Measurements from ENCODE around the gene RNF43.

The RNF43 gene

DNA sequence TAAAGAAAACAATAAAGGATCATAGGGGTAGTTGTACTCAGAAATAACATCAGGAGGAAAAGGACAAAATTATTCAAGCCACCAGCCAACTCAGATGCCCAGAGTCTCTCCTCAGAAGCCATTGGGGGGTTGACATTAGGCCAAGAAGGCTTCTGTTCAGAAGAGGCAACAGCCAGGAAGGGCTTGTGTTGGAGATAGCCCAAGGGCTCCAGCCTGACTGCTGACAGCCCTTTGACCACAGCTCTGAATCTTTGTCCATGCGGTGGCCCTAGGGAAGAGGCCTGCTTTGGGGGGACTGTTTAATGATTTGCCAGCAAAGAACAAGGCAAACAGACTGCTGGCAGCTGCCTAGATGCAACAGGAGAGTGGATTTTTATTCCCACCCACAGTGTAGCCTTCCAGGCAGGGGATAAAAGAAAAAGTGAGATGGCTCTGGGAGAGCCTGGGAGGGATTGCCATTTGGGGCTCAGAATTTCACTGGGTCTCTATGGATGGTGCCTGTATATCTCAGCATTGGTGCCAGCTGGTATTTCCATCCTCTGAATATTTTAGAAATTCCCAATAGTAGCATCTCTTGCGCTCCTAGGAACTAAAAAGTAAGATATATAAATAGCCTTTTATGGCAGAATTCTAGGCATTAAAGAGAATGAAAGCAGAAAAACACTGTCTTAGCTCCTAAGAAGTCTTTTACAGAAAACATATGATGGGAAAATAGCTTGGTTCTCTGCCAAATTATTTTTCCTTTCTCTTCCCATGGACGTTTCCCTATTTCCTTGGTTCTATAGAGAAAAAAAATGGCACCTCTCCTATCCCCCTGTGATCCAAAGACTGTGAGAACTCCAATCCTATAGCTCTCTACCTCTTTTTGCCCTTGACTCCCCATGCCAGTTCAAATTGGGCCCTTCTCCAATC is 36.0 kb downstream of the RNF43 start:
- no peak for DNase-seq

DNA sequence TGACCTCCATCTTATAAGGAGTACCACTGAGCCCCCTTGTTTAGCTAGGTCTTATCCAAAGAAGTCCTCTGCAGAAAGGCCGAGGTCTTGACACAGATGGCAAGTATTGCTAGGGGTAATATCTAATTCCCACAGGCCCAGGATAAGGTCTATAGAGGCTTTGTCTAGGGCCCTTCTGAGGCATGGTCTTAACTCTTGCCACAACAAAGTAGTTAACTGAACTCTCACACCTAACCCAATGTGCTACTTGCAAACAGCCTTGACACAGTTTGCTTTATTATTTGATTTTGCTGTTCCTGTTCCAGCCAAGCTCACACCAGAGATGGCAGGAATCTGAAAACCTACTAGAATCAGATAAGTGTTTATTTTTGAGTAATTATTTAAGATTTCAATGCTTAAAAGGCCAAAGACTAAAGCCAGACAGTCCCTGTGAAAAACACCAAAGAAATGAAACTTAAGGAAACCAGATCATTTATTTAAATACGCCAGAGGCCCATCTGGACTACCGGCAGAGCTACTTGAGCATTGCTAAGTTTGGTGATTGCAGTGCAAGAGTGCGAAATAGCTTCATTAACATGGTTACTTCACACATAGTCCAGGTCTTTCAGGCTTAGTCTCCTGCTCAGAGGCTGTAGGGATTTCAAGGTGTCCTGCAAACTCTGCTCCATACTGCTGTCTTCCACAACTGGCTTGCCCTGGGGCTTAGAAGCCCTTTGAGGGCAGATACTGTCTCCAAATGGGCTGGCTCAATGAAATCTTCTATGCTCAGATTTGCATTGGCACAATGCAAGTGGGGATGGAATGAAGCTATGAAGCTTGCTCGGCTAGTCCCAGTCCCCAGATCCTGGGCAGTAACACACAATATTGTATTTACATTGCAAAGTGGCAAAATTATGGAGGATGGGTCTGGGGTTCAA is 36.9 kb downstream of the RNF43 start:
- no peak for DNase-seq

DNA sequence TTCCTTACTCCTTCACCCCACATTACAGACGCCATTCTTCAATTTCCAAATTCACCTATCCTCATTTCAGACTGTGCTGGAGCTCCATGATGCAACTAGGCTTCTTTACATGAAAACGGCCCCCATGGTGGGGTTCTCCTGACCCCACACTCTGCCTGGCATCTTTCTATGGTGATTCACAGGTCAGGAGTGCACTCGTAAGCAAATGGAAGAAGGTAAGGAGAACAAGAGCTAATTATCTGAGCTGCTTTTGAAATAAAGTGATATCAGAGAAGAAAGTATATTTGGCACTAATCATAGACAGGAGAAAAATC is 37.9 kb downstream of the RNF43 start:
- no peak for DNase-seq

DNA sequence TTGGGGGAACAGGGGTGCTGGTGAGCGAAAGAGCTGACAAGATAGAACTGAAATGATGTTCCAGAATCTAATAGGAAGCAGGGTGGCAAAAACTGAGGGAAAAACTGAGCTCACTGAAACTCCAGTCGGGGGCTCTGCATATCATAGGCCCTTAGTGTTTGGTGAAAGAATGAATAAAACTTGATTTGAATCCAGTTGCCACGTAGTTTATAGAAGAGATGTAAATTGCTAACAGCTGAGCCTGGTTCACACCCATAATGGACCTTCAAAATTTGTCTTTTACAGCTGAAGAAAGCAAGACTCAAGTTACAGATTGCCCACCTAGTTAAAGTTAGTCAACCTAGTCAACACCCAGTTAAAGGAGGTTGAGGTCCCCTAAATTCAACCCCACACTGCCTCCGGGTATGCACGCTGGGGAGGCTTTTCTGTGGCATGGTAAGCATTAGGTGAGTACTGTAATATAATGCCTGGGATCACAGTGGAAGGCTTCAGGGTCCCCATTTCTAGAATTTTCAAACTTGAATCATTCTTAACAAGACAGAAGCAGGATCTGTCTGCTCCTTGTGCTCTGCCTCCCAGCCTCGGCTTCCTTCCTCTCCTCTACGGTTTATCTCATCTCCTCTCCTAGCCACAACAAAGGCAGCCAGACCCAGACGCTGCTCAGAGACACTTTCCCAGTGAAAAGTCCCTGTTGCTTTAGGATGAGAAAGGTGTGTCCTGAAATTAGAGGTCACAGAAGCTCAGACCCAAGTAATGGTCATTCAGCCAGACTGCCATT is 38.4 kb downstream of the RNF43 start:
- no peak for DNase-seq

DNA sequence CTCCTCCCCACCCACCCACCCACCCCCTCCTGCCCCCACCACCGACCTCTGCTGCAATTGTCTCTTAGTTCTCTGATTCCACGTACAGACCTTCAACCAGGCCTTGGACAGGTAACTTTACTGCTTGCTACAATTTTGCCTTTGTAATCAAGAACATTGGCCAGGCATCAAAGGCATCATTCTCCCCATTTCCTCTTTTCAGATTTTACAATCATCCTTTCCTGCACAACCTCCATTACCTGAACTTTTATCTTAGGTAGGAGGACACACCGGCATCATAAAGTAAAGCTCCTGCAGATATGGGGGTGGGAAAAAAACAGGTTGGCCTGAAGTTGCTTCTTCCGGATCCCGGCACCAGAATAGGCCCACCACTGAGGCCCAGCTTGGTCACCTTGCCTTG is 39.7 kb downstream of the RNF43 start:
- no peak for DNase-seq

DNA sequence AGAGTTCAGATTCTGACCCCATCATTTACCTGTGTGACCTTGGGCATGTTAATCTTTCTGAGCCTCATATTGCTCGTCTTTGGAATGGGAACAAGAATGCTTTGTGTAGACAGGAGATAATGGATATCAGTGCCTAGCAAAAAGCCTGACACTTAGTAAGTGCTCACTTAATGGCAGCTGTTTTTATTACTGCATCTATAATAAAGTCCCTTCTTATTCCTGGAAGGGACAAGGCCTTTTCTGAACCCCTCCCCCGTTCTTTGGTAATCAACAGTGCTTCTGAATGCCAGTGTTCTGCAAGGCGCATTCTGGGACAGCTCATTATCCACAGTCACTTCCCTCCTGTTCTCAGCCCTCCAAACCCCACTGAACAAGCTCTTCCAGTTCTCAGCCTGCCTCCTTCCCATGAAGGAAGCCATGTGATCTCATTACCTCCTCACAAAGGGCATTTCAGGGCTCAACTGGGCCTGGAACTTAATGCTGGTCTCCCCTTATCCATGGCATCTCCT is 40.2 kb downstream of the RNF43 start:
- DNase-seq = no peak

DNA sequence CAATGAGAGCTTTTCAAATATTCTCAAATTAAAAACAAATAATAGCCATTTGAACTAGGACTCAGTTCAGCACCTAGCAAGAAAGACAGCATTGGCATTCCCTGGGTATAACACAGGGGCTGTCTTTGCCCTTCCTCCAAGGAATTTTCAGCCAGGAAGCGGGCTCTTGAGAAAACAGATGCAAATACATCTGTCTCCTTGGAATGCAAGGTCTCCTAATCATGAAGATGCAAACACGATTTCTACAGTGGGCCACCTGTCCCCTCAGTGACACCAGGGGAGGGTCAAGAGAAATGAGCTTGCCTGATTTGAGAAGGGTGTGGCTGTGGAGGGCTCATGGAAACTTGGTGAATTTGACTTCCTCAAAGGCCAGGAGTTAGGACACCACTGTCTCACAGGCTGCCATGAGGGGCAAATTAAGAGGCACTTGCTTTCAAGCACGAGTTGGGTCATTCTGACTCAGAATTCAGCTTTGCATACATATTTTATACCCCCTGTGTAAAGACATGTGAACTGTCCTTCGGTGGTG is 40.8 kb downstream of the RNF43 start:
- no peak for DNase-seq

DNA sequence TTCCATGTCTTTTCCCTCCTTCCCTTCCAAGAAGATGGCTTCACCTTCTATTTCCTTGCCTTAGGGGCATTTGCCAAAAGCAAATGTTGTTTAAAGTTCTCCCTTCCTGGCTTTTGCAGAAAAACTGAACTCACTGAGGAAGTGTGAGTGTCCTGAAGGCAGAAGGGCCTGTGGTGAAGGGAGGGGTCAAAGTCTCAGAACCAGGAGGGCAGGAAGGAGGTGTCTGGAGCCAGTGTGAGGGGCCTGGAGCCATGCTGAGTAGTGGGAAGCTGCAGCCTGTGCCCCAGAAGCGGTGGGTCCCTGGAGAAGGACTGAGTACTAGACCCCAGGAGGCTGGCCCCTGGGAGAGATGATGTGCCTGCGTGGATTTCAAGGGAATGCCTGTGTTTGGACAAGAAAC is 41.5 kb downstream of the RNF43 start:
- DNase-seq = no peak

DNA sequence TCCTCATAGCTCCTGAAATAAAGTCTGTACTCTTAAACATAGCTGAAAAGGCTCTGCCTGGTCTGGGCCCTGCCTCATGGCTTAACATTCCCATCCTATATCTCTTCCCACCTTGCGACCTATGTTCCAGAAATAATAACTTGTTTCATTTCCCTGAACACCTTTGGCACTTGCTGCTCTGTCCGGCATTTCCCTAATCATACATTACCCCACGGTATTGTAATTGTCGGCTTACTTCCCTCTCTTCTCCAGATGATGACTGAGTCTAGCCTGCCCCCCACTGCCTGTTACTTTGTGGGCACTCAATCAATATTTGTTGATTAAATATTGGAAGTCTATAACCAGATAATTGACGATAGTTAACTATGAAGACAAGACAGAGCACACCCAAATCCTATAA is 42.1 kb downstream of the RNF43 start:
- DNase-seq = no peak

DNA sequence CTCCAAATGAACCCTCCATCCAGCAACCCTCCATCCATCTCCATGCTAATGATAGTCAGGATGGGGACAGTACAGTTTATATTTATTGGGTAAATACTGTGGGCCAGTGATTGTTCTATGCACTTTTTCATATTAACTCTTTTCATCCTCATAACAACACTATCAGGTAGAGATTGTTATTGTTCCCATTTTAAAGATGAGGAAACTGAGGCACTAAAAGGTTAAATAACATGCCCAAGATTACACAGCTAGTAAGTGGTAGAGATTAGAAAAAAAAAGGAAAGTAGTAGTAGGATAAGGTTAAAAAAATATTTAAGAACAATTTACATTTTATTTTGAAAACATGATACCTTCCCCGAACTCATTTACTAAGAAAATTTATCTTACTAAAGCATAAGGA is 43.4 kb downstream of the RNF43 start:
- no peak for DNase-seq

DNA sequence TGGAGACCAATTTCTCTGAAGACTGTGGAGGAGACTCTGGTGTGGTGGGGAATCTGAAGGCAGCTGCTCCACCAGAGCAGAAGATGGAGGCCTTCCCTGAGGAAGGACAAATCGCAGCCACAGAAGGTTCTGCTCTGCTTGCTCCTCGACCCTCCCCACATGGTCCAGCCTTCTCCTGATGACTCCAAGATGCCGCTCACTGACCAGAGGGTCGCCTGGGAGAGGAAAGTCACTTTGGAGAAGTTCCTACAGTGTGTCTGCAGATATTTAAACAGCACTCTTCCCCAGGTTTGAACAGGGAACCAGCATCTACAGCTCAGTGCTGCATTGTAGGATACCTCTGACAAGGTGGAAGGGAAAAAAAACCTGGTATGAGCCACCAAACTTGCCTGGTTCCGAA is 44.3 kb downstream of the RNF43 start:
- no peak for DNase-seq

DNA sequence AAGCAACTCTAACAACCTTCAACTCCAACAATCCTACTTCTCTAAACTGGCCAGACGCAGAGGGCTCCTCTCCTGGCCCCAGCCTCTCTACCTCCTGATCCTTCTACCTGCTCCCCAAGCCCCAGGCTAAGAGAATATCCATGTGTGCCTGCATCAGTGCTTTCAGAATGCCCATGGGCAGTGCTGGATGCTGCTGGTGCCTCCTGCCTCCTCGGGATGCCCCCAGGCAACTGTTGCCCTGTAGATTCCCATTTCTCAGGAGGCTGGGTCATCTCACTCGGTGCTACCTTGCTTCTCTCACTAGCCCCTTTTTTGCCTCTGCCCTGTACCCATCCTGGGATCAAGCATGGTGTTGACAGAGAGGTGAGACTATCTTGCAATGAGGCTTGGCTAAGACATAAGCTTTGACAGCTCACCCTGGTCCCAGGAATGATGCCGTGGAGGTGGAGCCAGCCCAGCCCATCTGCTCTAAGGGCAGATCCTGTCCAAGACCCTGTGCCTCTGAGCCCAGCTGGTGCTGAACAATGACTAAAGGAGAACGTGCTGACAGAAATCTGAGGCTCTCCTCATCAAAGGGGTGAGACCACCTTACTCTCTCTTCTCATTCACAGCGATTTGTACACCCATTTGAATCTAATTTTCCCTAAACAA is 45.9 kb downstream of the RNF43 start:
- no peak for DNase-seq

DNA sequence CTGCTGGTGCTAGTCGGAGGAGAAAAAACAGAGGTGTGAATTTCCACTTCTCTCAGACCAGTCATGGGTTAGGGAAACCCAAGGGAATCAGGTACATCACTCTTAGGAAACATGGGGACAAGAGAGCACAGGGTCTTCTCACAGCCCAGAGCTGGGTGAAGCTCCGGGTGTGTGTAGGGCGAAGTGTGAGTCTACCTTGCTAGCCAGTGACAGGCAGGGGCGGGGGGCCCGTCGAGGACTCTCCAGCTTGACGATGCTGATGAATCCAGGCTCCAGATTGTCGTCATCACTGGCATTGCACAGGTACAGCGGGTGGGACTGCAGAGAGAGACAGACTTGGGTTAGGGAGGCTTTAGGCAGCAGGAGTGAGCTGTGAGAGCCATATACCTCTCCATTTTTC is 46.6 kb downstream of the RNF43 start:
- DNase-seq = no peak

DNA sequence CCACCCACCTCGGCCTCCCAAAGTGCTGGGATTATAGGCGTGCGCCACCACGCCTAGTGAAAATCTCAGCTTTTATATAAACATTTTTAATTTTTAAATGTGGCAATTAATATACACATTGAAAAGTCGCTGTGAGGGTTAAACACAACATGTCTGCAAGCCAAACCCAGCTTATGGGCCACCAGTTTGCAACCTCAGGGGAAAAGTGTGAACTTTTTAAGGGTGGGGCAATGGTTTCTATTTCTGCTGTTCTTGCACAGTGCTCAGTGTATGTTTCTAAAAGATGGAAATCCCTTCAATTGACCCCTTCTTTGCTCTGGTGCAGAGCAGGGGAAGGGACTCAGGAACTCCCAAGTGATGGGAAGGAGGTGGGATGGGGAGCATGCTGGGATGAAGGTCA is 47.0 kb downstream of the RNF43 start:
- no peak for DNase-seq

DNA sequence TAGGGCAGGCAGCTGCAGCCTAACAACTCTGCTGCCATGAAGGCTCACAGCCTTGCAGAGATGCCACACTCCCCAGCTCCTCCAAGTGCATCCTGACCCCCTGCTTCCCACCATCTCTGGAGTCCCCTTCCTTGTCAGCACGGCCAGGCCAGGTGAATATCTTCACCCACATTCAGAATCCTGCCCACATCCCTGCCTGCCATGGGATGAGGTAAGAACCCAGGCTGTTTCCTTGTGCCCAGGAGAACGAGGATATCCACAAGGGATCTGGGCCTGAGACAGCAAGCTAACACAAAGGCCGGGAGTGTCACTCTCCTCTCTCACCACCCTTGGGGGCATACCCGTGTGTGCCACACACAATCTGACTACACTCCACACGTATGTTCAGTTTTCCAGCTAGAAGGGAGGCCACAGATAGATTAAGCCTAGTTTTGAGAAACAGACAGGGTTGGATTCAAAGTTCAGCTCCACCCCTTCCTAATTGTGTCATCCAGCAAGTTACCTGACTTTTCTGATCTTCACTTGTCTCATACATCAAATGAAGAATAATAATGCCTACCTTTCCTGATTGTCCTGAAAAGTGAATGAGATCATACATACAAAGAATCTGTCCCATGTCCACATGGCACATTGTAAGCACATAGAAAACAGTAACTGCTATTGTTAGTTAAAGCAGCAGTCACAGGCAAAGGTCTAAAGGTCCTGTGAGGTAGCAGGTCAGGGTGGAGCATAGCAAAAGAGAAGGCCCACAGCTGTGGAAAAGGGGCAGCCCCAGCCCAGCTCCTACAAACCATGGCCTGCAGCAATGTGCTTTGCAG is 47.9 kb downstream of the RNF43 start:
- DNase-seq = no peak

DNA sequence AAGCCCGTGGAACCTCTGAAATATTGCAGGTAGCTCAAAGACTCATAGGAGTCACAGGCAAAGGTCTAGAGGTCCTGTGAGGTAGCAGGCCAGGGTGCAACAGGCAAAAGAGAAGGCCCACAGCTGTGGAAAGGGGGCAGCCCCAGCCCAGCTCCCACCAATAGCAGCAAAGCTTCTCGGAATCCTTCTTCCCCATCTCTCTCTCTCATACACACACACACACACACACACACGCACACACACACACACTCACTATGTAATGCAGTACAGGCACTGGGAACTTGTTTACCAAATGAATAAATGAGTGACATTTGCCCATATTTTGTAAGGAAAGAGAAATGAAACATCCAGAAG is 48.5 kb downstream of the RNF43 start:
- no peak for DNase-seq

All from fibroblast of skin of abdomen (primary cell).